HCT116 (cell line): Measurements from ENCODE around the gene SH2B3. TPM values are rescaled to one million over a fixed set of nuclear protein-coding genes. Genes with fewer than 3 reads are reported as not detected.

Experiments
- ATAC-seq: fragments of 200-7000 bp; cut with Tn5 transposase; 2 replicates; pipeline ENCODE4 v1.9.1; 2020; ENCODE audit warnings: mild to moderate bottlenecking, moderate library complexity
- BruUV-seq: library from RNA; stranded (reverse); fragments of 400-500 nt; replicated peaks from 2 replicates; lab custom pipeline; 2021; lab: Mats Ljungman, UMichigan
- CTCF ChIA-PET: fragments of 300-600 bp; sonication (Branson Sonifier 250); formaldehyde crosslinking; loops from one replicate; lab custom pipeline; 2021; ENCODE audit warnings: antibody characterized with exemption; lab: Charles Lee
- POLR2A ChIA-PET: fragments of 300-600, 350-600 bp; sonication (Branson Sonifier 250); formaldehyde crosslinking; loops from one replicate; lab custom pipeline; 2021; ENCODE audit warnings: antibody characterized with exemption; lab: Charles Lee
- RAD21 ChIA-PET, 2 experiments: fragments of 300-600 bp; sonication (Branson Sonifier 250); formaldehyde crosslinking; loops; one replicate each; lab custom pipeline; 2023; ENCODE audit warnings: low total read pairs in 2 of 2; ENCODE audit not compliant: uncharacterized antibody in 2 of 2, unreplicated experiment in 2 of 2, low non-redundant PET in 1 of 2; lab: Charles Lee
- DNase-seq: peaks from one replicate; pipeline ENCODE4 v3.0.0-alpha.2; 2010; ENCODE audit warnings: low read depth, low spot score
- H2AFZ ChIP-seq: fragments of 200-600 bp; shearing (Covaris generic), sonication (generic); 2 replicates; pipeline ENCODE4 v1.6.1; 2017; ENCODE audit warnings: low read depth, mixed run types, mixed read lengths, antibody characterized with exemption, low read length; ENCODE audit not compliant: poor library complexity, severe bottlenecking
- H3K27ac ChIP-seq: 2 replicates; pipeline ENCODE4 v1.5.1; 2012; ENCODE audit warnings: low read depth, low read length
- H3K27me3 ChIP-seq: fragments of 200-600 bp; sonication (generic); 2 replicates; pipeline ENCODE4 v1.6.1; 2016; ENCODE audit warnings: mixed run types, low read length, mixed read lengths; ENCODE audit not compliant: insufficient read depth
- H3K36me3 ChIP-seq, 2 experiments: fragments of 200-500 bp in 1 of 2; fragments of 200-600 bp in 1 of 2; sonication (Bioruptor generic) in 1 of 2; sonication (generic) in 1 of 2; 2 replicates each; pipeline versions ENCODE4 v1.5.1 to v1.6.1; 2014 to 2016; ENCODE audit warnings: low read length in 2 of 2, inconsistent platforms in 1 of 2, mixed read lengths in 1 of 2, mixed run types in 1 of 2; ENCODE audit not compliant: insufficient read depth in 2 of 2, control insufficient read depth in 1 of 2
- H3K4me1 ChIP-seq, 2 experiments: fragments of 200-600 bp in 1 of 2; sonication (generic) in 1 of 2; 2 replicates each; pipeline versions ENCODE4 v1.5.1 to v1.6.1; 2012 to 2017; ENCODE audit warnings: low read length in 2 of 2, inconsistent platforms in 1 of 2, mild to moderate bottlenecking in 1 of 2, mixed read lengths in 1 of 2, mixed run types in 1 of 2, moderate library complexity in 1 of 2; ENCODE audit not compliant: insufficient read depth in 2 of 2, control insufficient read depth in 1 of 2
- H3K4me2 ChIP-seq: fragments of 200-600 bp; sonication (generic); 2 replicates; pipeline ENCODE4 v1.6.1; 2017; ENCODE audit warnings: mixed run types, low read length, mixed read lengths
- H3K4me3 ChIP-seq, 2 experiments: fragments of 200-600 bp in 1 of 2; sonication (generic) in 1 of 2; replicated peaks in 1 of 2; 2 replicates each; pipeline ENCODE4 v1.5.1; 2011 to 2016; ENCODE audit warnings: low read length in 2 of 2, control low read depth in 1 of 2, low read depth in 1 of 2, mild to moderate bottlenecking in 1 of 2, mixed read lengths in 1 of 2, mixed run types in 1 of 2
- H3K79me2 ChIP-seq: fragments of 200-600 bp; sonication (generic); 2 replicates; pipeline ENCODE4 v1.6.1; 2017; ENCODE audit warnings: mild to moderate bottlenecking, mixed run types, low read length, moderate library complexity, mixed read lengths; ENCODE audit not compliant: insufficient read depth
- H3K9ac ChIP-seq: fragments of 200-600 bp; sonication (generic); 2 replicates; pipeline ENCODE4 v1.6.1; 2016; ENCODE audit warnings: low read length, mixed read lengths
- H3K9me2 ChIP-seq: fragments of 200-600 bp; sonication (generic), shearing (Covaris generic); 2 replicates; pipeline ENCODE4 v1.6.1; 2017; ENCODE audit warnings: mixed run types, mild to moderate bottlenecking, moderate library complexity; ENCODE audit not compliant: insufficient read depth
- H3K9me3 ChIP-seq, 2 experiments: fragments of 200-500 bp in 1 of 2; fragments of 200-600 bp in 1 of 2; sonication (Bioruptor generic) in 1 of 2; sonication (generic) in 1 of 2; 2 replicates each; pipeline ENCODE4 v1.6.1; 2014 to 2017; ENCODE audit warnings: low read length in 2 of 2, mixed read lengths in 2 of 2, inconsistent platforms in 1 of 2, low read depth in 1 of 2, mild to moderate bottlenecking in 1 of 2, mixed run types in 1 of 2, moderate library complexity in 1 of 2; ENCODE audit not compliant: control insufficient read depth in 1 of 2, insufficient read depth in 1 of 2
- H4K20me1 ChIP-seq: fragments of 200-600 bp; sonication (generic), shearing (Covaris generic); 2 replicates; pipeline ENCODE4 v1.6.1; 2017; ENCODE audit warnings: mixed run types, mild to moderate bottlenecking, moderate library complexity; ENCODE audit not compliant: insufficient read depth
- ATF3 ChIP-seq: IDR thresholded peaks from 2 replicates; pipeline ENCODE4 v1.6.1; 2012
- ELF1 ChIP-seq: IDR thresholded peaks from 2 replicates; pipeline ENCODE4 v1.6.1; 2012; ENCODE audit warnings: low read depth, borderline replicate concordance
- EZH2 ChIP-seq: fragments of 200-600 bp; sonication (generic); IDR thresholded peaks from 2 replicates; pipeline ENCODE4 v1.6.1; 2017; ENCODE audit warnings: antibody characterized with exemption, mixed run types
- JUND ChIP-seq: IDR thresholded peaks from 2 replicates; pipeline ENCODE4 v1.6.1; 2012
- POLR2AphosphoS5 ChIP-seq: IDR thresholded peaks from 2 replicates; pipeline ENCODE4 v1.6.1; 2011; ENCODE audit warnings: mild to moderate bottlenecking, low read depth, low read length, moderate library complexity
- REST ChIP-seq: IDR thresholded peaks from 2 replicates; pipeline ENCODE4 v1.6.1; 2012; ENCODE audit warnings: low read depth
- SIN3A ChIP-seq: IDR thresholded peaks from 2 replicates; pipeline ENCODE4 v1.6.1; 2012; ENCODE audit warnings: low read depth
- TCF7L2 ChIP-seq: IDR thresholded peaks from 2 replicates; pipeline ENCODE4 v1.7.0; 2011; ENCODE audit warnings: borderline replicate concordance, inconsistent platforms; ENCODE audit not compliant: insufficient read depth, insufficient read length; ENCODE audit errors: extremely low read depth
- intact Hi-C: fragments of 100-400 bp; cut with micrococcal nuclease; formaldehyde crosslinking; loops from 2 replicates; pipeline ENCODE4 v1.10.0; 2022
- total RNA-seq: library from RNA; stranded (reverse); gene quantifications from one replicate; pipeline ENCODE4 v1.2.1, GENCODE V29; 2021; ENCODE audit not compliant: unreplicated experiment

The SH2B3 gene
- total RNA-seq, 1 experiment from 2014 or later: 17.3 TPM

- Histone ChIP-seq H3K4me1 (peaks cover 4 to 37% of the 10 kb centered on the region in 2 experiments; a peak in 3 of 4 replicates), H3K27ac (no peak overlapping the region), H3K4me3 (no peak overlapping the region), H4K20me1 (no peaks in the 10 kb centered on the region), H3K27me3 (no peaks in the 10 kb centered on the region), H2AFZ (no peak overlapping the region), H3K79me2 (no peaks in the 10 kb centered on the region), H3K9me2 (no peaks in the 10 kb centered on the region), H3K9ac (no peak overlapping the region), H3K36me3 (no peaks in the 10 kb centered on the region; a peak in 1 of 4 replicates), H3K9me3 (no peaks in the 10 kb centered on the region), H3K4me2 (no peak overlapping the region)
- ChIA-PET RAD21 (no interaction called here), CTCF (no interaction called here), POLR2A (no interaction called here)
- intact Hi-C loops: no loop called here
- DNase-seq (no peak), ATAC-seq (no peak)
- TF ChIP-seq TCF7L2 (no peak), POLR2AphosphoS5 (no peak), SIN3A (no peak)
- BruUV-seq: no TSS peak
Measured at GRCh38 chr12:111366583-111366982, 39.1 kb upstream of the SH2B3 start.

GRCh38 chr12:111367661-111368221 lies 38.0 kb upstream of the SH2B3 start:
- Histone ChIP-seq H4K20me1 (no peaks in the 10 kb centered on the region), H3K27ac (no peak overlapping the region), H3K9me3 (no peaks in the 10 kb centered on the region), H3K4me1 (peaks cover 4 to 31% of the 10 kb centered on the region in 2 experiments; a peak in 3 of 4 replicates), H3K79me2 (no peaks in the 10 kb centered on the region), H3K4me3 (peak overlapping the region; percentile 73 to 83), H2AFZ (no peak overlapping the region), H3K9ac (peak overlapping the region; percentile 72), H3K36me3 (no peaks in the 10 kb centered on the region; a peak in 1 of 4 replicates), H3K4me2 (peak overlapping the region; percentile 81), H3K9me2 (no peaks in the 10 kb centered on the region), H3K27me3 (no peaks in the 10 kb centered on the region)
- POLR2A ChIA-PET: no interaction called here
- ATAC-seq: no peak
- BruUV-seq: no TSS peak
- no peak for DNase-seq
- TF ChIP-seq EZH2 (no peak), ELF1 (no peak), TCF7L2 (no peak), REST (no peak), JUND (no peak), SIN3A (no peak), ATF3 (no peak)
- CTCF ChIA-PET: no interaction called here
- RAD21 ChIA-PET: no interaction called here
- intact Hi-C loops: no loop called here
